Mononuclear cell (primary cell): ENCODE data around the gene ING4. TPM values are rescaled to one million over a fixed set of nuclear protein-coding genes. Genes with fewer than 3 reads are reported as not detected.
A peak's percentile ranks its signal among the peaks of the same experiment; 100 is the strongest.

ENCODE experiments used
- H3K27me3 ChIP-seq: 2 replicates; pipeline ENCODE4 v1.6.0; 2011; ENCODE audit warnings: low read length, control low read depth; ENCODE audit not compliant: insufficient read depth
- H3K4me1 ChIP-seq: 2 replicates; pipeline ENCODE4 v1.5.1; 2011; ENCODE audit warnings: mild to moderate bottlenecking, low read length, control low read depth; ENCODE audit not compliant: insufficient read depth
- H3K4me3 ChIP-seq: 2 replicates; pipeline ENCODE4 v1.5.1; 2011; ENCODE audit warnings: mild to moderate bottlenecking, low read length, moderate library complexity
- H3K9me3 ChIP-seq: 2 replicates; pipeline ENCODE4 v1.5.1; 2011; ENCODE audit warnings: low read depth, mild to moderate bottlenecking, control low read depth, low read length
- total RNA-seq: library from RNA; depleted of rRNA; stranded (reverse); fragments of >200 nt; gene quantifications from one replicate; pipeline ENCODE4 v1.2.3, GENCODE V29; 2012

Gene ING4
- total RNA-seq, 1 donor: 31.3 TPM

DNA sequence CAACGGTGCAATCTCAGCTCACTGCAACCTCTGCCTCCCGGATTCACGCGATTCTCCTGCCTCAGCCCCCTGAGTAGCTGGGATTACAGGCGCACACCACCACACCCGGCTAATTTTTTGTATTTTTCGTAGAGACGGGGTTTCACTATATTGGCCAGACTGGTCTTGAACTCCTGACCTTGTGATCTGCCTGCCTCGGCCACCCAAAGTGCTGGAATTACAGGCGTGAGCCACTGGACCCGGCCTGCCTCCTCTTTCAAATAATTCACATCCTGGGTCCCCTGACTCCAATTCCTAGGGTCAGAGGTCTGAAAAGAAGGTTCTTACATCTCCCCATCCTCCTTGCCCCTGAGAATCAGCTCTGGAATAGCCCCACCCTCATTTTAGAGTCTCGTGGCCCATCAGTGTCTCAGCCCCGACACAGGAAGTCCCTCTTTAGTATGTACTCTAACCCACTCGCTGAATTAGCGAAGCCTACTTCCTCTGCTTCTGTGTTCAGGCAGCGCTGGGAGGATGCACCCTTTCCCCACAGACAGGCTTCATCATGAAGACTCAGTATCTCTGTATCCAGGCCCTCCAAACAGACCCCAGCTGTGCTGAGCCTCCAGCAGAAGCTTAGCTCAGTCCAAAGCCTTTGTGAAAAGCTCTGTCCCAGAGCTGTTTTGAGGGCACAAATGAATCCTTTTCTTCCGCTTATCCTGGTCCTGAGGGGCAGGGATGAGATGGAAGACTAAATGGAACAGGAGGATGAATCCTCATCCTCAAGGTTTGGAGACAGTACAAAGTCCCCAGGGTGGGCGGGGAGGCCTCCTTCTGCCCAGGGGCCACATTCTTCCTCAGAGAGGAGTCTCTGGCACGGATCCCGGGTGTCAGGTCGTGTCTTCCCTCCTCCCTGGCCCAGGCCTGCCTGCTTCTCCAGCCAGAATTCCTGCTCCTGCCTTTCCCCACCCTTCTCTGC lies 30.6 kb downstream of the ING4 start:
- H3K4me3 ChIP-seq: no peak overlapping the region
- H3K4me1 ChIP-seq: peaks cover 66% of the 10 kb centered on the region
- H3K27me3 ChIP-seq: no peaks in the 10 kb centered on the region
- H3K9me3 ChIP-seq: no peaks in the 10 kb centered on the region

DNA sequence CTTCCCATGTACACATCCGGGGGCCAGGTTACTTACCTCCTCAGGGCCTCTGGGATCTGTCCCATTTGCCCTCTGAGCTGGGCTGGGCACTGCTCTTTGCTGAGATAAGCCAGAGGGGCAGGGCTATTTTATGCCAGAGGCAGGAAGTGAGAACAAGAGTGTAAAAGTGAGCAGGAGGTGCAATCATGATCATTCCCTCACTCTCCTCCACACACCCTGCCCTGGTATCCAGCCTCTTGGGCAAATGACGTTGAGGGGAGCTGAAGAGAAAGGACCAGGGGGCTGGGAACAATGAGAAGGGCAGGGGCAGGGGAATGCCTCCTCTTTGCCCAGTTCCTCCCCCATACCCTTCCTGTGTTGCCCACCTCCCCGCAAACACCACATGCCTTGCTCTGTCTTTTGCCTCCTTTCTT lies 31.4 kb downstream of the ING4 start:
- H3K4me1 ChIP-seq: peaks cover 70% of the 10 kb centered on the region
- H3K9me3 ChIP-seq: no peaks in the 10 kb centered on the region
- peak overlapping the region; percentile 14 for H3K4me3 ChIP-seq
- H3K27me3 ChIP-seq: no peaks in the 10 kb centered on the region

- Histone ChIP-seq H3K4me3 (no peak overlapping the region), H3K27me3 (no peaks in the 10 kb centered on the region), H3K4me1 (peaks cover 68% of the 10 kb centered on the region), H3K9me3 (no peaks in the 10 kb centered on the region)
Measured at GRCh38 chr12:6630736-6631135, 32.2 kb downstream of the ING4 start.

DNA sequence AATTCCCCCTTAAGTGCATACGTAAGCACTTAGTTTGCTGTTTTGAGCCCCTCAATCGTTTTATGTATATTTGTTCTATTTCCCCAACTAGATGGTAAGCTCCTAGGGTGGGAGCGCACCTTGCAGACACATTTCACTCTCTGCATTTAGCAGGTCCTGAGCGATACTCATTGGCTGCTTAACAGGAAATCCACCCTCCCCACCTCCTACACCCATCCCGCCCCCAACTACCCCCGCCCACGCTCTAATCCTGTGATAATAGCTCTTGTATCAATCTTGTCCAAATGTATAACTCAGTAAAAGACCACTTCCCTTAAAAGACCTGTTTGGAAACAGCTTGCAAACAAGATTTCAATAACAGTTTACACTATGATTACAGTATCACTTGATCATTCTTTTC lies 35.3 kb downstream of the ING4 start:
- H3K4me3 ChIP-seq: no peak overlapping the region

GRCh38 chr12:6626654-6627283 lies 36.1 kb downstream of the ING4 start:
- peaks cover 38% of the 10 kb centered on the region for H3K4me1 ChIP-seq
- no peak overlapping the region for H3K4me3 ChIP-seq
- no peaks in the 10 kb centered on the region for H3K27me3 ChIP-seq
- no peaks in the 10 kb centered on the region for H3K9me3 ChIP-seq

More for the DNA sequence above, 35.3 kb downstream of the ING4 start:
- peaks cover 46% of the 10 kb centered on the region for H3K4me1 ChIP-seq
- H3K27me3 ChIP-seq: no peaks in the 10 kb centered on the region
- no peaks in the 10 kb centered on the region for H3K9me3 ChIP-seq

DNA sequence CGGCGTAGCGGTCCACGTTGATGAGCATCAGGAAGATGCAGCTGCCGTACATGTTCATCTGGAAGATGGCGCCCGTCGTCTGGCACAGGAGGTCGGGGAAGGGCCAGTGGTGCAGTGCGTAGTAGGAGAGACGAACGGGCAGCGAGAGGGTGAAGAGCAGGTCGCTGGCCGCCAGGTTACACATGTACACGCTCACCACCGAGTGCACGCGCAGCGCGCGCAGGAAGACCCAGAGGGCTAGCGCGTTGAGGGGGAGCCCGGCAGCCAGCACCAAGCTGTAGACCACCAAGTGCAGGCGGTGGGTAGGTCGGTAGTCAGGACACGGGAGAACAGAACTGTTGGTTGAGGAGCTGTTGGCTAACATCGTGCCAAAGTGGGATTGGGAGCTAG lies 42.0 kb downstream of the ING4 start:
- Histone ChIP-seq H3K27me3 (no peaks in the 10 kb centered on the region), H3K4me3 (no peak overlapping the region), H3K4me1 (peaks cover 25% of the 10 kb centered on the region), H3K9me3 (no peaks in the 10 kb centered on the region)

DNA sequence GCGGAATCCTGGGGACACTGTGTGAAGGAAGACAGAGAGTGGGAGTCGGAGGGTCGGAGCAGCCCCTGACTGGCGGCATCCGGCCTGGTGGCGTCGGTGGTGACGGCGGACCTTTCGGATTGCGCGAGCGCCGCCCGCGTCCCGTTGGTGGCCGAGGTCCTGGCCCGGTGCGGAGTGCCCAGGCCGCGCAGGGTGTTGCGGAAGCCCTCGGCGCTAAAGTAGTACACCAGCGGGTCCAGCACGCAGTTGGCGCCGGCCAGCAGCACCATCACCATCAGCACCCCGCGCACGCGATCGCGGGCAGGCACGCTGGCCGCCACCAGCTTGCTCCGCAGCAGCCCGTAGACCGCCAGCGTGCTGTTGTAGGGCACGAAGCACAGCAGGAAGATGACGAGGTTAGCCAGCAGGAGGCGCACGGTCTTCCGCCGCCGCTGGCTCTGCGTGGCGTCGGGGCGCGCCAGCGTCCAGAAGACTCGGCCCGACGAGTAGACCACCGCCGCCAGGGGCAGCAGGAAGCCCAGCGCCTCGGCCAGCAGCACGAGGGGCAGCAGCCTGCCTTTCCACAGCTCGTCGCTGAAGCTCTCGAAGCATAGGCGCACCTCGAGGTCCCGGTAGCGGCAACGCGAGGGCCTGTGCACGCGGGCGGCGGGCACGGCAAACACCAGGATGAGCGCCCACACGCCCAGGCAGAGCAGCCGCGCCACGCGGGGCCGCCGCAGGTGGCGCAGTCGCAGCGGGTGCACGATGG lies 42.6 kb downstream of the ING4 start:
- Histone ChIP-seq H3K4me3 (no peak overlapping the region), H3K27me3 (no peaks in the 10 kb centered on the region), H3K9me3 (no peaks in the 10 kb centered on the region), H3K4me1 (peaks cover 28% of the 10 kb centered on the region)

DNA sequence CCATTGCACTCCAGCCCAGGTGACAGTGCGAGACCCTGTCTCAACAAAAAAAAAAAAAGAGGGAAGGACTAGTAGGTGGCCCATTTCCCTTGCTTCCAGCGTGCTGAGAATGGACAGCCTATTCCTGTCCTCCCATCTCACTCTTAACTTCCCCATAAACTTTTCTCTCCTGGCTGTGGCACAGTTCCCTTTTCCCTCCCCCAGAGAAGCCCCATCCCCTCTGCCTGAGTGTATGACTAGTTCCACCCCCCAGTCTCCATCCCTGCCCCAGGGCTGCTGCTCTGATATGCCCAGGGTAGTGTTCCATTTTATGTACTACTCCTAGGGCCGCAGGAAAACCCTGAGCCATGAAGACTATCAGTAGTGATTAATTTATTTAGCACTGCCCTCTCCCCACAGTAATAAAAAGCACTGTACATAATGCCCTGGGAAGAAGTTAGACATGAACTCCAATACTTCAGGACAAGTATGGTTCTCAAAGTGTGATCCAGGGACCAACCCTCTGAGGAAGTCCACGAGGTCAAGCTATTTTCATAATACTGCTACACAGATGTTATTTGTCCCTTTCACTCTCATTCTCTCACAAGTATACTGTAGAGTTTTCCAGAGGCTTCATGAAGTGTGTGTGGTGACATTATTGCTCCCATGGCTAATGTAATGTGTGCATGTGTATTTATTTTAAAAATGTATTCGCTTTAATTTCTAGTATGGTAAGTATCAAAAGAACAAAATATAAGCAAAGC lies 44.3 kb downstream of the ING4 start:
- Histone ChIP-seq H3K9me3 (no peaks in the 10 kb centered on the region), H3K4me3 (no peak overlapping the region), H3K4me1 (peaks cover 34% of the 10 kb centered on the region), H3K27me3 (no peaks in the 10 kb centered on the region)

GRCh38 chr12:6615802-6616201 lies 47.1 kb downstream of the ING4 start:
- Histone ChIP-seq H3K4me1 (peaks cover 52% of the 10 kb centered on the region), H3K27me3 (no peaks in the 10 kb centered on the region), H3K9me3 (no peaks in the 10 kb centered on the region), H3K4me3 (no peak overlapping the region)

GRCh38 chr12:6614513-6615172 lies 48.3 kb downstream of the ING4 start:
- peaks cover 48% of the 10 kb centered on the region for H3K4me1 ChIP-seq
- no peaks in the 10 kb centered on the region for H3K9me3 ChIP-seq
- no peaks in the 10 kb centered on the region for H3K27me3 ChIP-seq
- no peak overlapping the region for H3K4me3 ChIP-seq

GRCh38 chr12:6613776-6614512 lies 49.0 kb downstream of the ING4 start:
- Histone ChIP-seq H3K4me3 (no peak overlapping the region), H3K27me3 (no peaks in the 10 kb centered on the region), H3K4me1 (peaks cover 48% of the 10 kb centered on the region), H3K9me3 (no peaks in the 10 kb centered on the region)

GRCh38 chr12:6613015-6613775 lies 49.7 kb downstream of the ING4 start:
- no peak overlapping the region for H3K4me3 ChIP-seq
- H3K9me3 ChIP-seq: no peaks in the 10 kb centered on the region
- H3K4me1 ChIP-seq: peaks cover 45% of the 10 kb centered on the region
- no peaks in the 10 kb centered on the region for H3K27me3 ChIP-seq

DNA sequence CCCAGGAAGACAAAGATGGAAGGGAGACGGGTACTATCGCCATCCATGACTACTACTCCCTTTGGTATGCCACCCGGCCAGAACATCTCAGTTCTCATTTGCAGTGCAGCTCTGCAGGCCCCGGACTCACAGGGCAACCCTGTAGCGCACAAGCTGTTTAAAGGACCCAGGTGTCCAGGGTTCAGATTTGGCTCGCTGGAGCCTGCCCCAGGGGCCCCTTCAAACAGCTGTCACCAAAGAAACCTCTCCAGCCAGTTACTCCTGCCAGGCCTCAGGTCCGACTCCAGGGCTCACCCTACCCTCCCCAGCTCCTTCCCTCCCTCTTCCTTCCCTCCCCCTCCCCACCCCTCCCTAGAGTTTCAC lies 50.3 kb downstream of the ING4 start:
- Histone ChIP-seq H3K27me3 (no peaks in the 10 kb centered on the region), H3K4me3 (no peak overlapping the region), H3K9me3 (no peaks in the 10 kb centered on the region), H3K4me1 (peaks cover 45% of the 10 kb centered on the region)
